ENCODE results near the gene TH.
"Not testable (repeated sequence)": the region's sequence is repeated elsewhere in the genome, so short reads cannot be mapped to it uniquely, and the experiment has no call there.

The TH gene

GRCh38 chr11:2131371-2132236 lies 40.0 kb downstream of the TH start:
- DNase-seq (ENCODE audit: low spot score) = no peak

GRCh38 chr11:2130881-2131352 lies 40.7 kb downstream of the TH start:
- no peak for DNase-seq (ENCODE audit: low spot score)

- no peak for DNase-seq (ENCODE audit: low spot score)
Measured at GRCh38 chr11:2129699-2130366, 41.8 kb downstream of the TH start.

- DNase-seq (ENCODE audit: low spot score) = no peak
Measured at GRCh38 chr11:2129308-2129698, 42.3 kb downstream of the TH start.

- no peak for DNase-seq (ENCODE audit: low spot score)
Measured at GRCh38 chr11:2128511-2129307, 42.9 kb downstream of the TH start.

GRCh38 chr11:2128130-2128510 lies 43.5 kb downstream of the TH start:
- DNase-seq (ENCODE audit: low spot score) = no peak

GRCh38 chr11:2127482-2128129 lies 44.0 kb downstream of the TH start:
- DNase-seq (ENCODE audit: low spot score) = no peak

- no peak for DNase-seq (ENCODE audit: low spot score)
Measured at GRCh38 chr11:2126520-2127085, 45.0 kb downstream of the TH start.

GRCh38 chr11:2124736-2125484 lies 46.7 kb downstream of the TH start:
- not testable (repeated sequence) for DNase-seq (ENCODE audit: low spot score)

GRCh38 chr11:2123628-2123960 lies 48.0 kb downstream of the TH start:
- no peak for DNase-seq (ENCODE audit: low spot score)

GRCh38 chr11:2122907-2123627 lies 48.5 kb downstream of the TH start:
- DNase-seq (ENCODE audit: low spot score) = no peak

GRCh38 chr11:2122222-2122906 lies 49.3 kb downstream of the TH start:
- DNase-seq (ENCODE audit: low spot score) = no peak

GRCh38 chr11:2121227-2122130 lies 50.1 kb downstream of the TH start:
- no peak for DNase-seq (ENCODE audit: low spot score)

- DNase-seq (ENCODE audit: low spot score) = no peak
Measured at GRCh38 chr11:2120359-2121100, 51.1 kb downstream of the TH start.

GRCh38 chr11:2118677-2119076 lies 52.9 kb downstream of the TH start:
- no peak for DNase-seq (ENCODE audit: low spot score)

GRCh38 chr11:2116680-2117079 lies 54.9 kb downstream of the TH start:
- DNase-seq (ENCODE audit: low spot score) = no peak

- no peak for DNase-seq (ENCODE audit: low spot score)
Measured at GRCh38 chr11:2115308-2115707, 56.3 kb downstream of the TH start.
